ENCODE data around the gene IGHMBP2. TPM values are rescaled to one million over a fixed set of nuclear protein-coding genes. Genes with fewer than 3 reads are reported as not detected.
"Not testable (repeated sequence)": the region's sequence is repeated elsewhere in the genome, so short reads cannot be mapped to it uniquely, and the experiment has no call there.

IGHMBP2 gene
- total RNA-seq = 8.7 and 10.2 TPM in 2 replicates

DNA sequence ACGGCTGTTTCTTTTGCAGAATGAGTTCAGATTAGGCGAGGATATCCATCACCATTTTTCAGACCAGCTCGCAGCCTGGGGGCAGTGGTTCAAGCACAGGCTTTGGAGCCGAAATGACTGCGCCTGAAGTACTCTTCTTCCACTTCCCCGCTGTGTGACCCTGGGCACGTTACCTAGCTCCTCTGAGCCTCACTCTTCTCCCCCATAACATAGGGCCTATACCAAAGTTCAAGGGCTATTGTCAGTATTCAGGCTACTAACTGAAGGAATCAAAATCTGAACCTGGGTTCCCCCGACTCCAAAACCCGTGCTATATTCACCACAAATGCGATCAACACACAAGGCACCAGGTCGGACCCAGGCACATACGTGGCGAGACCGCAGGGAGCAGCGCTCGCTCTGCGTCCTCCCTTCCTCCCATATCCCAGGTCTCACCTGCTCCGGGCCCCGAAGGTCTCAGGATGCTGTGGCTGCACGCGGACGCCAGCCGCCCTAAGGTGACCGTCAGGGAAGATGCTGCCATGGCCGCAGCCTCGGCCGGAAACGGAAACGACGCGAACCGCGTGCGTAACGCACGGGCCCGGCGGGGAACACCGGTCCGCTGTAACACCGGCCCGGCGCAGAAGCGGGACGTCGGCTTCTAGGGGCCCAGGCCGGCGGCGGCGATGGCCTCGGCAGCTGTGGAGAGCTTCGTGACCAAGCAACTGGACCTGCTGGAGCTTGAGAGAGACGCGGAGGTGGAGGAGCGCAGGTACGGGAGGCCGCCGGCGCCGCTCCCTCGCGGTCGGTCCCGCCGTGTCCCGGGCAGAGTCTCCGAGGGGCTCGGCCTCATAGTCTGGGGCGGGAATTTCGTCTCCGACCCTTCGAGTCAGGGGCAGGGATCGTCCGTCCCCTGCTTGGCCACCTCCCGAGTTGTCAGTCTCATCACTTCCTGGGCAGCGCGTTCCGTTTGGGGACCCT lies at the start of gene IGHMBP2, which contains the start of gene MRPL21:
IGHMBP2 (plus strand) TSS at position 604 of the 960 bp plus-strand sequence; CDS start at position 666, 62 bp downstream.
MRPL21 (minus strand) TSS at position 545 of the 960 bp plus-strand sequence; CDS start at position 523, 22 bp downstream.
- TF ChIP-seq, protein P1, sequence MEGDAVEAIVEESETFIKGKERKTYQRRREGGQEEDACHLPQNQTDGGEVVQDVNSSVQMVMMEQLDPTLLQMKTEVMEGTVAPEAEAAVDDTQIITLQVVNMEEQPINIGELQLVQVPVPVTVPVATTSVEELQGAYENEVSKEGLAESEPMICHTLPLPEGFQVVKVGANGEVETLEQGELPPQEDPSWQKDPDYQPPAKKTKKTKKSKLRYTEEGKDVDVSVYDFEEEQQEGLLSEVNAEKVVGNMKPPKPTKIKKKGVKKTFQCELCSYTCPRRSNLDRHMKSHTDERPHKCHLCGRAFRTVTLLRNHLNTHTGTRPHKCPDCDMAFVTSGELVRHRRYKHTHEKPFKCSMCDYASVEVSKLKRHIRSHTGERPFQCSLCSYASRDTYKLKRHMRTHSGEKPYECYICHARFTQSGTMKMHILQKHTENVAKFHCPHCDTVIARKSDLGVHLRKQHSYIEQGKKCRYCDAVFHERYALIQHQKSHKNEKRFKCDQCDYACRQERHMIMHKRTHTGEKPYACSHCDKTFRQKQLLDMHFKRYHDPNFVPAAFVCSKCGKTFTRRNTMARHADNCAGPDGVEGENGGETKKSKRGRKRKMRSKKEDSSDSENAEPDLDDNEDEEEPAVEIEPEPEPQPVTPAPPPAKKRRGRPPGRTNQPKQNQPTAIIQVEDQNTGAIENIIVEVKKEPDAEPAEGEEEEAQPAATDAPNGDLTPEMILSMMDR (IDR thresholded peaks at IDR 0.05; ENCODE audit: insufficient read depth, low read length, severe bottlenecking) = no peak
- peaks cover 15% of the 10 kb centered on the region for H3K36me3 ChIP-seq (ENCODE audit: control insufficient read depth, insufficient read depth, low read length)
- FAIRE-seq = no peak

DNA sequence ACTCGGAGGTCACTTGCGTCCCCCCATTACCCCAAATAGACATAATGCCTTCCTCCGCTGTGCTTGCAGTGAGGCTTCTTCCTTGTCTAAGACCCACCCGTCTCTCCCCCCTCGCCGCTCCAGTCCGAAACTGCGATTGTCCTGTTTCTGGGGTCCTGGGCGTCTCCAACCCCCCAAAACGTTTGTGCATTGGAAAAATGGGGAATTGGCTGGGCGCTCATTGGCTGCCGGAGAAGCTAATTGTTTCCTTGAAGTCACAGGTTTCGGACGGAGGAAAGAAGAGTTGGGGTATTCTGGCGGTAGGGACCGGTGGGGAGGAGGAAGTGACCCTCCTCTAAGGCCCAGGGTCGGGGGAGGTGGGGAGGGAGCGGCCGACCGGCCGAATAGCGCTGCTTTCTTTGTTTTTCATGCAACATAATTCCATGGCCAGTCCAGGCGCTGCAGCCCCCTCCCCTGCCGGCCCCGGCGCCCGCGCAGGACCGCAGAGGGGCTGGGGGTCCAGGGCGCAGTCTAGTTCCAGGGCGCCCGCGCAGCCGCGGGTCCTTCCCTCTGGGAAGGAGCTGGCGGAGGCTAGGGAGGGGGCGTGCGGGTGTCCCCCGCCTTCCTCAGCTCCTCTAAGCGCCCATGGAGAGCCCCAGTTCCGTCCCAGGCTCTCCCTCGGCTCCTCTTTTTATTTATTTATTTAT lies 49.3 kb upstream of the IGHMBP2 start:
- FAIRE-seq = no peak
- no peak for DNase-seq (ENCODE audit: low read depth)
- Histone ChIP-seq H3K36me3 (ENCODE audit: control insufficient read depth, insufficient read depth, low read length) (no peaks in the 10 kb centered on the region), H3K4me3 (ENCODE audit: low read depth, low read length) (no peak overlapping the region), H3K27me3 (ENCODE audit: control insufficient read depth, insufficient read depth, low read length) (peaks cover 12% of the 10 kb centered on the region)
- TF ChIP-seq, protein P1 (IDR thresholded peaks at IDR 0.05; ENCODE audit: insufficient read depth, low read length, severe bottlenecking) = no peak

More for the DNA sequence above, at the start of gene IGHMBP2, which contains the start of gene MRPL21:
- Histone ChIP-seq H3K27me3 (ENCODE audit: control insufficient read depth, insufficient read depth, low read length) (no peaks in the 10 kb centered on the region), H3K4me3 (ENCODE audit: low read depth, low read length) (peak within 1 kb of the TSS; percentile 86)
- DNase-seq (ENCODE audit: low read depth) = peak; percentile 50

GRCh38 chr11:68855205-68855981 lies 48.3 kb upstream of the IGHMBP2 start:
- H3K36me3 ChIP-seq (ENCODE audit: control insufficient read depth, insufficient read depth, low read length) = no peaks in the 10 kb centered on the region

DNA sequence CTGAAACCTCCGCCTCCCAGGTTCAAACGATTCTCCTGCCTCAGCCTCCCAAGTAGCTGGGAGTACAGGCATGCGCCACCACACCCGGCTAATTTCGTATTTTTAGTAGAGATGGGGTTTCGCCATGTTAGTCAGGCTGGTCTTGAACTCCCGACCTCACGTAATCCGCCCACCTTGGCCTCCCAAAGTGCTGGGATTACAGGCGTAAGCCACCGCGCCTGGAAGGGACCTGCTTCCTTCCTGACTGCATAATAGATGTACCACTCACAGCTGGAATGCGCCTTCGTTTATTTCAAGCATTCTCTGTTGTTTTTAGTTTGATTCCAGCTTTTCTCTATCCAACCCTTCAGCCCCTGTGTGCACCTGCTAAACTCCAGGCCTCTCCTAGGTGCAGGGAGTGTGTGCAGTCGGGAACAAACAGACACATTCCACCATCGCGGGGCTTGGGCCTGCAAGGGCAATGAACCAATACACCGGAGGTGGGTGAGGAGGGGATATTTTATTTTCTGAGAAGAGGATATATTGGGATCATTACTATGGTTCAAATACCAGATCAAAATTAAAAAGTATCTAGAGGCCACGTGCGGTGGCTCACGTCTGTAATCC lies 47.2 kb upstream of the IGHMBP2 start:
- H3K27me3 ChIP-seq (ENCODE audit: control insufficient read depth, insufficient read depth, low read length) = peaks cover 12% of the 10 kb centered on the region
- not testable (repeated sequence) for FAIRE-seq; H3K4me3 ChIP-seq (ENCODE audit: low read depth, low read length); H3K36me3 ChIP-seq (ENCODE audit: control insufficient read depth, insufficient read depth, low read length); DNase-seq (ENCODE audit: low read depth)

More at GRCh38 chr11:68855205-68855981, 48.3 kb upstream of the IGHMBP2 start:
- peak overlapping the region; percentile 5 for H3K4me3 ChIP-seq (ENCODE audit: low read depth, low read length)
- DNase-seq (ENCODE audit: low read depth) (no peak), FAIRE-seq (no peak)
- TF ChIP-seq, protein P1 (IDR thresholded peaks at IDR 0.05; ENCODE audit: insufficient read depth, low read length, severe bottlenecking) = peak; percentile 29
- peaks cover 12% of the 10 kb centered on the region for H3K27me3 ChIP-seq (ENCODE audit: control insufficient read depth, insufficient read depth, low read length)

- Histone ChIP-seq H3K27me3 (ENCODE audit: control insufficient read depth, insufficient read depth, low read length) (peaks cover 12% of the 10 kb centered on the region), H3K4me3 (ENCODE audit: low read depth, low read length) (no peak overlapping the region), H3K36me3 (ENCODE audit: control insufficient read depth, insufficient read depth, low read length) (no peaks in the 10 kb centered on the region)
- DNase-seq (ENCODE audit: low read depth) (no peak), FAIRE-seq (no peak)
- TF ChIP-seq, protein P1 (IDR thresholded peaks at IDR 0.05; ENCODE audit: insufficient read depth, low read length, severe bottlenecking) = no peak
These were observed 46.6 kb upstream of the IGHMBP2 start for GRCh38 chr11:68857037-68857586.

Data from bronchial epithelial cell (primary cell).